ENCODE measurements around the gene SH2D3C. TPM values are rescaled to one million over a fixed set of nuclear protein-coding genes. Genes with fewer than 3 reads are reported as not detected.

Gene SH2D3C
- total RNA-seq, 1 donor: 0.43 TPM

DNA sequence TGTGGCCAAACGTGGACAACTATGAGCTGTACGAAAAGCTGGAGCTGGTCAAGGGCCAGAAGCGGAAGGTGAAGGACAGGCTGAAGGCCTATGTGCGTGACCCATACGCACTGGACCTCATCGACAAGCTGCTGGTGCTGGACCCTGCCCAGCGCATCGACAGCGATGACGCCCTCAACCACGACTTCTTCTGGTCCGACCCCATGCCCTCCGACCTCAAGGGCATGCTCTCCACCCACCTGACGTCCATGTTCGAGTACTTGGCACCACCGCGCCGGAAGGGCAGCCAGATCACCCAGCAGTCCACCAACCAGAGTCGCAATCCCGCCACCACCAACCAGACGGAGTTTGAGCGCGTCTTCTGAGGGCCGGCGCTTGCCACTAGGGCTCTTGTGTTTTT is 10.7 kb upstream of the SH2D3C start:
- TF ChIP-seq, protein P1, sequence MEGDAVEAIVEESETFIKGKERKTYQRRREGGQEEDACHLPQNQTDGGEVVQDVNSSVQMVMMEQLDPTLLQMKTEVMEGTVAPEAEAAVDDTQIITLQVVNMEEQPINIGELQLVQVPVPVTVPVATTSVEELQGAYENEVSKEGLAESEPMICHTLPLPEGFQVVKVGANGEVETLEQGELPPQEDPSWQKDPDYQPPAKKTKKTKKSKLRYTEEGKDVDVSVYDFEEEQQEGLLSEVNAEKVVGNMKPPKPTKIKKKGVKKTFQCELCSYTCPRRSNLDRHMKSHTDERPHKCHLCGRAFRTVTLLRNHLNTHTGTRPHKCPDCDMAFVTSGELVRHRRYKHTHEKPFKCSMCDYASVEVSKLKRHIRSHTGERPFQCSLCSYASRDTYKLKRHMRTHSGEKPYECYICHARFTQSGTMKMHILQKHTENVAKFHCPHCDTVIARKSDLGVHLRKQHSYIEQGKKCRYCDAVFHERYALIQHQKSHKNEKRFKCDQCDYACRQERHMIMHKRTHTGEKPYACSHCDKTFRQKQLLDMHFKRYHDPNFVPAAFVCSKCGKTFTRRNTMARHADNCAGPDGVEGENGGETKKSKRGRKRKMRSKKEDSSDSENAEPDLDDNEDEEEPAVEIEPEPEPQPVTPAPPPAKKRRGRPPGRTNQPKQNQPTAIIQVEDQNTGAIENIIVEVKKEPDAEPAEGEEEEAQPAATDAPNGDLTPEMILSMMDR (IDR thresholded peaks at IDR 0.05; ENCODE audit: insufficient read depth, low read depth, low read length): no peak
- no peak overlapping the region for H3K4me3 ChIP-seq (ENCODE audit: low read depth, low read length)
- no peak for DNase-seq (ENCODE audit: low read depth)

DNA sequence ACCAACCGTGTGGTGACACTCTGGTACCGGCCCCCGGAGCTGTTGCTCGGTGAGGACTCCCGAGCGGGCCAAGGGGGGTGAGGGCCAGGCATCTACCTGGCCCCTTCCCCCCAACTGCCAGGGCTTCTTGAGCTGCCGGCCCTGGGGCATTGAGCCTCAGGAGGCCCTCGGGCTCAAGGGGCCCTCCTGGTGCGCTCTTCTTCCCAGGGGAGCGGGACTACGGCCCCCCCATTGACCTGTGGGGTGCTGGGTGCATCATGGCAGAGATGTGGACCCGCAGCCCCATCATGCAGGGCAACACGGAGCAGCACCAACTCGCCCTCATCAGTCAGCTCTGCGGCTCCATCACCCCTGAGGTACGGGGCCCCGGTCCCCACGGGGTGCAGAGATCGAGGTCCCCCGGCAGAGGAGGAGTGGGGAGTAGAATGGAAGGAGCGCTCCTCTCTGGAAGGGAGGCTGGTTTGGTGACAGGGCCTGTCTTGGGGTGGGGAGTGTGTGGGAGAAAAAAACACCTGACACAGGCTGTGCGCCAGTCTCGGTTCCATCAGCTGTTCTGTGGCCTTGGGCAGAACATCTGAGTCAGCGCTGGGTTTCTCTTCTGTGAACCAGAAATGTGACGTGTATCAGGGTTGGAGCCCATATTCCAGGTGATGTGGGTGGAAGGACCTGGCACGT is 10.0 kb upstream of the SH2D3C start:
- no peak overlapping the region for H3K4me3 ChIP-seq (ENCODE audit: low read depth, low read length)
- no peak for DNase-seq (ENCODE audit: low read depth)
- TF ChIP-seq, protein P1 (IDR thresholded peaks at IDR 0.05; ENCODE audit: insufficient read depth, low read depth, low read length): no peak

GRCh38 chr9:127786773-127787104 is 8.3 kb upstream of the SH2D3C start:
- peak overlapping the region; percentile 95 for H3K4me3 ChIP-seq (ENCODE audit: low read depth, low read length)
- DNase-seq (ENCODE audit: low read depth): no peak
- TF ChIP-seq, protein P1 (IDR thresholded peaks at IDR 0.05; ENCODE audit: insufficient read depth, low read depth, low read length): peak; percentile 48

- H3K4me3 ChIP-seq (ENCODE audit: low read depth, low read length): peak within 1 kb of the TSS; percentile 95
- DNase-seq (ENCODE audit: low read depth): peak; percentile 91
- TF ChIP-seq, protein P1 (IDR thresholded peaks at IDR 0.05; ENCODE audit: insufficient read depth, low read depth, low read length): no peak
Observed at GRCh38 chr9:127785933-127786772, 7.7 kb upstream of the SH2D3C start, which contains the start of gene CDK9. Gene CDK9 (plus strand): TSS chr9:127786034. CDS start chr9:127786149, 115 bp downstream.

DNA sequence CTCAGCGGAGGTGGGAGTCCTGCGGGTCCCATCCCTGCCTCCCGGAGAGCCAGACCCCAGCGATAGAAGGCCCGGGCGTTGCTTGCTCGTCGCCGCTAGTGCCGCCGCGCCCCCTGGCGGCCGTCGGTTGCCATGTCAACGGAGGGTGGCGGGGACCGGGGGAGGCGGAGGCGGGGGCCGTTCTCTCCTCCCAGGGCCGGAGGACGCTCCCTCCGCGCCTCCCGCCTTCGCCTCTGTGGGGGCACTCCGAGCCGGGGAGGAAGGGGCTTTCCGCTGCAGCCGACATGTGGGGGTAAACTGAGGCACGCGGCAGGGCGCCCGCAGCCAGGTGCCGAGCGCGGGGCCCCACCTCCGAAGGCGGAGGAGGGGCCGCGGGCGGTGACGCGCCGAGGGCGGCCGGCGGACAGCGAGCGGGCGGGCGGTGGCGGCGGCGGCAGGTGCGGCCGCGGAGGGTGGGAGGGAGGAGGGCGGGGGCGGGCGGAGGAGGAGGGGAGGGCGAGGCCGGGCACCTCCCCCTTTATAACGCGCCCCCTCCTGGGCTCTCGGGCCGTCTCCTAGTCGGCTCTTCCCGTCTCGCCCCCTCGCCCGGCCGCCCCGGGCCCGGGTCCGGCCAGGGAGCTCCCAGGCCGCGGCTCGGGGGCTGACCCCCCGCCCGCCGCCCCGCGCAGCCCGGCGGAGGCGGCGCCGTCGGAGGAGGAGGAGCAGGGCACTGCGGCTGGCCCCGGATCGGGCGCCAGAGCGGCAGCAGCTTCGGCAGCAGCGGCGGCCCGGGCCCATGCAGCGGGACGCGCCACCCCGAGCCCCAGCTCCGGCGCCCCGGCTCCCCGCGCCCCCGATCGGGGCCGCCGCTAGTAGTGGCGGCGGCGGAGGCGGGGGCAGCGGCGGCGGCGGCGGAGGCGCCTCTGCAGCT is 6.8 kb upstream of the SH2D3C start:
- TF ChIP-seq, protein P1 (IDR thresholded peaks at IDR 0.05; ENCODE audit: insufficient read depth, low read depth, low read length): peak; percentile 70
- DNase-seq (ENCODE audit: low read depth): peak; percentile 82
- H3K4me3 ChIP-seq (ENCODE audit: low read depth, low read length): peak overlapping the region; percentile 95

All from fibroblast of villous mesenchyme (primary cell).